ENCODE data around the gene RNF149. TPM values are rescaled to one million over a fixed set of nuclear protein-coding genes. Genes with fewer than 3 reads are reported as not detected.
A peak's percentile ranks its signal among the peaks of the same experiment; 100 is the strongest.

RNF149 gene
- total and polyA plus RNA-seq, 2 donors (not counting 3 experiments of a cell fraction or from before 2014, with no cell fraction given) = 31.3 to 66.6 TPM

GRCh38 chr2:101307503-101307902, 998 bp downstream of the RNF149 start:
- Histone ChIP-seq H3K4me1 (ENCODE audit: control insufficient read depth, extremely low read depth, insufficient read depth, low read length) (peaks cover 23% of the 10 kb centered on the region), H3K36me3 (ENCODE audit: control insufficient read depth in 2 of 2, extremely low read depth in 1 of 2, insufficient read depth in 2 of 2, low read length in 2 of 2) (no peaks in the 10 kb centered on the region), H3K9me3 (replicated peaks; ENCODE audit: control insufficient read depth, insufficient read depth, low read length) (no peaks in the 10 kb centered on the region), H3K27me3 (ENCODE audit: control insufficient read depth in 2 of 2, insufficient read depth in 2 of 2, low read length in 2 of 2) (no peaks in the 10 kb centered on the region), H3K4me3 (replicated peaks in 1 of 3; ENCODE audit: insufficient read depth in 1 of 3, low read depth in 1 of 3, low read length in 3 of 3) (peak overlapping the region; percentile 68 to 84 (median 82)), H3K79me2 (ENCODE audit: control insufficient read depth, insufficient read depth, low read length) (peaks cover 61% of the 10 kb centered on the region), H3K9ac (replicated peaks; ENCODE audit: extremely low read depth, insufficient read depth, low read length) (peak overlapping the region; percentile 73), H3K27ac (ENCODE audit: insufficient read depth, low read depth, low read length) (peak overlapping the region; percentile 83), H4K20me1 (replicated peaks; ENCODE audit: control insufficient read depth, extremely low read depth, insufficient read depth, low read length) (peaks cover 3% of the 10 kb centered on the region), H3K9me1 (replicated peaks; ENCODE audit: control insufficient read depth, extremely low read depth, insufficient read depth, low read length) (no peaks in the 10 kb centered on the region), H2AFZ (ENCODE audit: low read depth, low read length) (no peak overlapping the region), H3K4me2 (ENCODE audit: insufficient read depth, low read length) (peak overlapping the region; percentile 94)
- FAIRE-seq (no peak), DNase-seq (ENCODE audit: low read depth, low spot score) (peak; percentile 36)
- POLR2A ChIA-PET = no interaction called here
- CTCF ChIA-PET = interaction anchor here (0.7 to 2.9 kb wide), 3 partner anchors 35 to 81 kb away, joined by 3 to 17 read pairs (median 3); no protein-coding TSS in a partner anchor
- dilution Hi-C loops (cut with MboI; ENCODE audit: extremely low pct_ligation_motif_present, low sequenced_read_pairs) = no loop called here
- intact Hi-C loops (cut with micrococcal nuclease) = loop anchor here (2.0 kb wide), 1 partner anchor 55 kb away; the partner anchor contains the start of gene CNOT11
- TF ChIP-seq POLR2AphosphoS5 (IDR thresholded peaks at IDR 0.05; ENCODE audit: insufficient read depth, low read depth, low read length) = no peak
- TF ChIP-seq EZH2 (IDR thresholded peaks at IDR 0.05; ENCODE audit: borderline replicate concordance, low read depth, low read length, severe bottlenecking) = no peak
- no peak for TF ChIP-seq MYC (IDR thresholded peaks at IDR 0.05; ENCODE audit: low read depth, low read length)
- no peak for TF ChIP-seq JUN (IDR thresholded peaks at IDR 0.05; ENCODE audit: borderline replicate concordance, insufficient read depth, insufficient read length, low read depth)
- TF ChIP-seq GATA2 (IDR thresholded peaks at IDR 0.05; ENCODE audit: insufficient read depth, insufficient read length, low read depth, low read length) = no peak
- no peak for TF ChIP-seq CTCF (IDR thresholded peaks at IDR 0.05; ENCODE audit: extremely low read depth in 1 of 2, insufficient read depth in 1 of 2, low read depth in 1 of 2, low read length in 2 of 2)
- no peak for TF ChIP-seq FOS (IDR thresholded peaks at IDR 0.05; ENCODE audit: borderline replicate concordance, insufficient read depth, low read length)
- TF ChIP-seq POLR2A (IDR thresholded peaks at IDR 0.05; ENCODE audit: low read depth, low read length) = no peak
- TF ChIP-seq MAX (IDR thresholded peaks at IDR 0.05; ENCODE audit: insufficient read depth, insufficient read length) = no peak
- BruUV-seq (replicated peaks) = no TSS peak

Data from endothelial cell of umbilical vein (primary cell).